HK-2 (cell line): Measurements from ENCODE around the gene SCLY.

Experiments
- DNase-seq: peaks from one replicate; pipeline ENCODE4 v3.0.0-alpha.2; 2018; ENCODE audit not compliant: unreplicated experiment

SCLY gene

GRCh38 chr2:238069877-238070276, 9.1 kb downstream of the SCLY start:
- no peak for DNase-seq

GRCh38 chr2:238075397-238075796, 14.6 kb downstream of the SCLY start:
- DNase-seq: no peak

GRCh38 chr2:238077292-238077691, 16.5 kb downstream of the SCLY start:
- DNase-seq: no peak

DNA sequence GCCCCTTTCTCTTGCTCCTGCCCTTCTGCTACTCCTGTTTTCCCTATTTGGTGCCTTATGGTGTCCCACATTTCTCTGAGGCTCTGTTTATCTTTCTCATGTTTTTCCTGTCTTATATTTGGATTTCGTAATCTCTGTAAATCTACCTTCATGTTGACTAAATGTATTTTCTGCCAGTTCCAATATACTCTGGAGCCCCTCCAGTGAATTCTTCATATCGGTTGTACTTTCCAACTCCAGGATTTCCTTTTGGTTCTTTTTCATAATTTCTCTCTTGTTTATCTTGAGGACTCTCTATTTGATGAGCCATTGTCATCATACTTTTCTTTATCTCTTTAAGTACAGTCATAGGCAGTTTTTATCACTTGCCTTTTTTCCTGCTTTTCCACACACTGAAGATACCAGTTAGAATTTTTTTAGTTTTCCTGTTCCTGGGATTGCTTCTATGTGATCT, 19.1 kb downstream of the SCLY start:
- DNase-seq: no peak

GRCh38 chr2:238080518-238080917, 19.7 kb downstream of the SCLY start:
- DNase-seq: no peak

GRCh38 chr2:238081150-238081549, 20.3 kb downstream of the SCLY start:
- no peak for DNase-seq

GRCh38 chr2:238081561-238081960, 20.8 kb downstream of the SCLY start:
- DNase-seq: no peak

DNA sequence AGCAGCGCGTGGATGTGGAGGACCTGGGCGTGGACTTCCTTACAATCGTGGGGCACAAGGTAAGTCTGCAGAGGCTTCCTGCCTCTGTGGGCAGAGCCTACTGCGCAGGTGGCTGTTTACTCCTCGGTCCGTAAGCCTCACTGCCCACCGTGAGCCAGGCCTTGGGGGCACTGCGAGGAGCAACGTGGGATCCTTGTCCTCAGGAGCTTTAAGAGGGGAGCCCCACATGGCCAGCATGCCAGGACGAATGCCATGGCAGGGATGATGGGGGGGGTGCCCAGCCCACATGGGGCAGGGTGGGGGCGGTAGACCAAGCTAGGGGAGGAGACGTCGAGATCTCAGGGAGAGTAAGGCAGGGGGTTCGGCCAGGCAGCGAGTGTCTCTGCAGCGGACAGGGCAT, 21.4 kb downstream of the SCLY start:
- no peak for DNase-seq

GRCh38 chr2:238082827-238083226, 22.0 kb downstream of the SCLY start:
- no peak for DNase-seq

DNA sequence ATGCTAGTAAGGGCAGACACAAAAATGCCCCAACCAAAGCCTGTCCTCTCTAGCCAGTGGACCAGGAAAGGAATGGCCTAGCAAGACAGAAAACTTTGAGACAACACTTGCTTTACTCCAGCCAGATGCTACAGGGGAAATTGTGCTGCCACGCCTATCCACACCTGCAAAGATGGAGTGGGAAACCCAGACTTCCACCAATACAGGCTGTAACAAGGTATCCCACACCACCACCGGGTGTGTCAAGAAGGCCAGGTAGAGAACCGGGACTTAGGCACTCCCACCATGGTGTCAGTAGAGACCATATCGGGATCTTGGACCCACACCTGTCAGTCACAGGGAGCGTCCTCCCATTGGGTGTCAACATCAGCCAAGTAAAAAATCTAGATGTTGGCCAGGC, 23.1 kb downstream of the SCLY start:
- no peak for DNase-seq

DNA sequence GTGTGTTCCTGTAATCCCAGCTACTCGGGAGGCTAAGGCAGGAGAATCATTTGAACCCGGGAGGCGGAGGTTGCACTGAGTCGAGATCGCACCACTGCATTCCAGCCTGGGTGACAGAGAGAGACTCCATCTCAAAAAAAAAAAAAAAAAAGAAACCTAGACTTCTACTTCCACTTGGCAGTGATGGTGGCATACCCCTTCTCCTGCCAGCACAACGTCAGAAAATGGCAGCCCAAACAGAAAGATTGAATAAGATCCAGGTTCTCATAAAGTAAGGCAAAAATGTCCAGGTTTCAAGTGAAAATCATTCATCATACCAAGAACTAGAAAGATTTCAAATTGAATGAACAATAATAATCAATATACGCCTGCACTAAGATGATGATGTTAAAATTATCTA, 24.0 kb downstream of the SCLY start:
- no peak for DNase-seq

- DNase-seq: no peak
Observed at GRCh38 chr2:238085899-238086298, 25.1 kb downstream of the SCLY start.

DNA sequence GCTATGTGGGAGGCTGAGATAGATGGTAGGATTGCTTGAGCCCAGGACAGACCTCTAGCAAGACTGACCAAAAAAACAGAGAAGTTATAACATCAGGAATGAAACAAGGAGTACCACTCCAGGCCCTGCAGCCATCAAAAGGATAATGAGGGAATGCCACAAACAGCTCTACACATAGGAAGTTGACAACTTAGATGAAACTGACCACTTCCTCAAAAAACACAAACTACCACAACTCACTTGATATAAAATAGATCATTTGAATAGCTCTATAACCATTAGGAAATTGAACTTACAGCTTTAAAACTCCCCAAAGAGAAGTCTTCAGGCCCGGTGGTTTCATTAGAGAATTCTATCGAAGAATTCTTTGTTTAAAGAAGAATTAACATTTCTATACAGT, 26.4 kb downstream of the SCLY start:
- DNase-seq: no peak

GRCh38 chr2:238090887-238091286, 30.1 kb downstream of the SCLY start:
- DNase-seq: no peak

DNA sequence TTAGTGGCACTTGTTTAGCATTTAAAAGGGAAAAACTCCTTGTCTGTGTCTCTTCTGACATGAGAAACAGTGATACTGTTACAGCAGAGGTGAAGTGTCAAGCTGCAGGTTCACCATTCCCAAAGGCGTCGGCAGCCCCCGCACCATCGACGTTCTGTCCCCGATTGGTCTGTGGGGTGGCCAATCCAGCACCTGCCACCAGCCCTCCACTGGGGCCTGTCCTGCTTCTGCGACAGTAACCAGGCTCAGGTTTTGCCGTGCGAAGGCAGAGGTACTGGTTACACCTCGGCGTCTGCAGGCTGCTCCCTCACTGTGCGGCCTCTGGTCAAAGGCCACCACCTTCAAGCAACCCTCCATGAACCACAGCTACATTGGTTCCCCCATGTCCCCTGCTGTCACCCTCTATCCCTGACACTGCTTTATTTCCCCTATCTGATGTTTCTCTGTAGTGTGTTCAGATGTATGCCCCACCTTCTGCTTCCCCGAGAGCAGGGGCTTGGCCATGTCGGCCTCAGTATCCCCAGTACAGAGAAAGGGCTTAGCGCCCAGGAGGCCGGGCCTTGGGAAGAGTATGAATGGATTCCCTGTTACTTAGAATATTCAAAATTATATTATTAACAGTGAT, 30.7 kb downstream of the SCLY start:
- no peak for DNase-seq

DNA sequence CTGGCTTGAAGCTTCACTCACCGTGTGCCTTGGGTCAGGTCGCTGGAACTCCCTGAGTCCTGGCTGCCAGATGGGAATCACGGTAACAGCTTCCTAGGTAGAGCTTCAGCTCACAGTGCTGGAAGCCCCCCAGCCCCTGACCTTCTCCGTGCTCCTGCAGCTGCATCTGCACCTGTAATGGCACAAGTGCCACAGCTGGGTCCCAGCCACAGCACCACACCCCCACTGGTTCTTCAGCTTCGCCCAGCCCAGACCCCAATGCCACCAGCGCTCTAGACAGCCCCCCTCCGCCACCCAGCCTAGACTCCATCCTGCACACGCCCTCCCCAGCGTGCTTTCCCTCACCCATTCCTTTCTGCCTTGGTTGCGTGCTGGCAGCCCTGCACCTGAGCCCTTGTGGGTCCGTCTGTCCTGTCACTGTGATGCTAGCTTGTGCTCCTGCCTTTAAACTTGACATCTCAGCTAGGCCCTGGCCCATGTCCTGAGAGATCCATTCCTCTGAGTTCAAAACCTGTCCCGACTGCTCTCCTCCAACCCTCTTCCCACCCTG, 31.8 kb downstream of the SCLY start:
- no peak for DNase-seq

- no peak for DNase-seq
Observed at GRCh38 chr2:238093181-238094140, 32.7 kb downstream of the SCLY start.

DNA sequence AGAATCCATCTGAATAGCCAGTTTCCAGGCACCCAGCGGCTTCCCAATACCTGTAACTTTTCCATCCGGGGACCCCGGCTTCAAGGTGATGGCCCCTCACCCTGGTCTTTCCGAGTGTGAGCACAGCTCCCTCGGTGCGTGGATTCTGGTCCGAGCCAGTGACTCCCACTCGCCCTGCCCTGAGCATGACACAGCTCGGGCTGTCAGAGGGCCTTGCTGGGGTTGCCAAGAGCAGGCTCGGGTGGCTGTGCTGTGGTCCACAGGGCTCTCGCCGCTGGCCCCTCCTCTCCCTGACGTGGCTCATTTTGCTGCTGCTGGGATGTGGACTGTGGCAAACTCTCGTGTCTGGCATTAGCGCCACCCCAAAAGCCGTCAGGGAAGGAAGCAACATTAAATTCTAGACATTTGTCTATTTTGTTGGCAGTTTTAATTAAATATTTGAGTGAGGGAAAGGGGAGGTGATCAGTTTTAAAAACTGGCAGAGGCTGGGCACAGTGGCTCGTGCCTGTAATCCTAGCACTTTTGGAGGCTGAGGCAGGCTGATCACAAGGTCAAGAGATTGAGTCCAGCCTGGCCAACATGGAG, 33.7 kb downstream of the SCLY start:
- no peak for DNase-seq

DNA sequence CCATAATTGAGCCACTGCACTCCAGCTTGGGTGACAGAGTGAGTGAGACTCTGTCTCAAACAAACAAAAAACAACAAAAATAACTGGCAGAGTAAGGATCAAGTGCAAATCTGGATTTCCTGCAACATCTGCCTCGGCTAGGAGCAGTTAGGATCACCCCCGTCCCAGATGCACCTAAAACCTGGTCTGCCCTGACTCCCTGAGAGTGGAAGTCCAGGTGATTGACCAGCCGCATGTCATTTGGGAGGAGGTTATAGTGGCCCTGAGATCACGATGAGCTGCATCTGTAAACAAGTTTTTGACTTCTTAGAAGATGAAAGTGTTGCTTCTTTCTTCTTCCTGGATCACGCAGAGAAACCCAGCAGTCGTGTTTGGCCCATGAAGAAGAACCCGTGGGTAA, 34.3 kb downstream of the SCLY start:
- DNase-seq: no peak

DNA sequence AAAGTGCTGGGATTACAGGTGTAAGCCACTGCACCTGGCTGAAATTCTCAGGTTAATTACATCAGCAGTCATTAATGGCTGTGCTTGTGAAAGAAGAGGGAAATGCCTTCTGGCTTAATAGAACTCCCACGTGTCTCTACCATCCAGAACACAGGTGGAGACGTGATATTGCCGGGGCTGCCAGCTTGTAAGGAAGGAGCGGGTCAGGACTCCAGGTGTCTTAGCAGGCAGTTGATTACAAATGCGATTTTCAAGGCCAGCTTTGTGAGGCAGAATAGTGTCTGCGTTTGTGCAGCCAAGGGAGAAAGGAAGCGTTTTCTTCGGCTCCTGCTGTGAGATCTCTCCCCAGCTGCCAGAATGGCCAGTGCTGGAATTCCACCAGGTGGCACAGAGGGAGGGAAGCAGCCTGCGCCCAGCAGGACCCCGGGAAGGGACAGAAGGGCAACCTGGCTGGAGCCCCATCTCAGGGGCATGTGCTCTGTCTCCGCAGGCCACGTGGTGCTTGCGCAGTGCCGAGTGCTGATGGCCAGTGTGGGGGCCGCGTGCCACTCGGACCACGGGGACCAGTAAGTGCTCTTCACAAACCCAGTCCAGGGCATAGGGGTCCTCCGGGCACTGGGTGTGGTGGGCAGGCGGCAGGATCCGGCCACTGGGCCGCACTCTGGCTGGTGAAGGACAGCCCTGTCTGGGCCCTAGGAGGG, 35.7 kb downstream of the SCLY start:
- DNase-seq: no peak

GRCh38 chr2:238097201-238097987, 36.6 kb downstream of the SCLY start:
- DNase-seq: no peak
